Stimulated activated CD4-positive, alpha-beta T cell treated with anti-CD3 and anti-CD28 coated beads, Interleukin-4, amount 100 ng/mL, for 24 hours (primary cell): ENCODE results near the gene CREB3L2.
"Not testable (repeated sequence)": the region's sequence is repeated elsewhere in the genome, so short reads cannot be mapped to it uniquely, and the experiment has no call there.

Source experiments
- DNase-seq: peaks from one replicate; pipeline ENCODE4 v3.0.0-alpha.2; 2020

Gene CREB3L2

GRCh38 chr7:137832382-137832781 is 169.5 kb downstream of the CREB3L2 start:
- DNase-seq, result no peak

- DNase-seq, result not testable (repeated sequence)
Observed at GRCh38 chr7:137831555-137831954, 170.3 kb downstream of the CREB3L2 start.

- DNase-seq, result no peak
Observed at GRCh38 chr7:137829337-137829992, 172.4 kb downstream of the CREB3L2 start.

GRCh38 chr7:137828456-137828855 is 173.4 kb downstream of the CREB3L2 start:
- DNase-seq, result no peak

- no peak for DNase-seq
Observed at GRCh38 chr7:137825489-137825888, 176.4 kb downstream of the CREB3L2 start.
